ENCODE data around the gene ZBTB16.

DNA sequence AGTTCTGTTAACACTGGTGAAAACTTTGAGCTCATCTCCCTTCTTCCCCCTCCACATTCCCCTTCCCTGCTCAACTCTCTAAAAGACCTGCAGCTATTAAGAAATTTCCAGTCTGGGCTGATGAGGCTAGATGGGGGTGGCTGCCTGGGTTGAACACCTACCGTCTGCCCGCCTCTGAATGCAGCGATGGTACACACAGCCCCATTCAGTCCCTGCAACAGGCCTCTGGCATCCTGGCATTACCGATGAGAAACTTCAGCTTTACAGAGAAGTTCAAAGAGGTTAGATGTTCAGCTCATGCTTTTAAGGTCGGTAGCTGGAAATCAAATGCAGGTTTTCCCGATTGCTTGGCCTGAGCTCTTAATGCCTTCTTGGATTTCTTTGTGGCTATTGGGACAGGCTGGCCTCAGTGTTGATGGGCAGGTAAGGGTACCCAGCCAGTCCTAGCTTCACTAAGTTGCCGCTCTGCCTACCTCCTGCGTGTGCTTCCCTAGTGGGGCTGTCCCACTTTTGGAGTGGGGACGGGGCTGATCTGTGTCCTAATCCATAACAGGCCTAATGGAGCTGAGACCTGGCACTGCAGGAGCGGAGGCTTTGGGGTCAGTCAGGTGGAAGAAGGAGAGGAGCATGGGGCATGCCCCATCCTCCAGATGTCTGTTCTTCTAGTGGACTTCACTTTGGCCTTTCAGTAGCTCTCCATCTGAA is 49.1 kb downstream of the ZBTB16 start:
- TF ChIP-seq SIX4 (CRISPR knock-in tag; IDR thresholded peaks at IDR 0.05) (no peak), REXO4 (CRISPR knock-in tag; IDR thresholded peaks at IDR 0.05; ENCODE audit: borderline replicate concordance) (no peak), FOXJ3 (CRISPR knock-in tag; IDR thresholded peaks at IDR 0.05; ENCODE audit: borderline replicate concordance) (no peak), RBAK (CRISPR knock-in tag; IDR thresholded peaks at IDR 0.05) (no peak), ISX (CRISPR knock-in tag; conservative IDR thresholded peaks at IDR 0.05) (no peak), EP300 (IDR thresholded peaks at IDR 0.05; ENCODE audit: low read depth in 2 of 2, low read length in 2 of 2) (no peak), EP300 (CRISPR knock-in tag; IDR thresholded peaks at IDR 0.05; ENCODE audit: borderline replicate concordance) (no peak), GLI4 (CRISPR knock-in tag; IDR thresholded peaks at IDR 0.05; ENCODE audit: borderline replicate concordance) (no peak)

All from HepG2 (cell line).